ENCODE results near the gene KLF7.
A peak's percentile ranks its signal among the peaks of the same experiment; 100 is the strongest.

The KLF7 gene

GRCh38 chr2:207167099-207167923 is 1.6 kb upstream of the KLF7 start:
- DNase-seq (ENCODE audit: low read depth in 1 of 2, low spot score in 1 of 2) = no peak

- peak in 1 of 2 donors; percentile 48 for DNase-seq (ENCODE audit: low read depth in 1 of 2, low spot score in 1 of 2)
These were observed 776 bp upstream of the KLF7 start for GRCh38 chr2:207166349-207167098.

- peak; percentile 85 to 95 for DNase-seq (ENCODE audit: low read depth in 1 of 2, low spot score in 1 of 2)
These were observed 246 bp upstream of the KLF7 start for GRCh38 chr2:207166039-207166348.

DNA sequence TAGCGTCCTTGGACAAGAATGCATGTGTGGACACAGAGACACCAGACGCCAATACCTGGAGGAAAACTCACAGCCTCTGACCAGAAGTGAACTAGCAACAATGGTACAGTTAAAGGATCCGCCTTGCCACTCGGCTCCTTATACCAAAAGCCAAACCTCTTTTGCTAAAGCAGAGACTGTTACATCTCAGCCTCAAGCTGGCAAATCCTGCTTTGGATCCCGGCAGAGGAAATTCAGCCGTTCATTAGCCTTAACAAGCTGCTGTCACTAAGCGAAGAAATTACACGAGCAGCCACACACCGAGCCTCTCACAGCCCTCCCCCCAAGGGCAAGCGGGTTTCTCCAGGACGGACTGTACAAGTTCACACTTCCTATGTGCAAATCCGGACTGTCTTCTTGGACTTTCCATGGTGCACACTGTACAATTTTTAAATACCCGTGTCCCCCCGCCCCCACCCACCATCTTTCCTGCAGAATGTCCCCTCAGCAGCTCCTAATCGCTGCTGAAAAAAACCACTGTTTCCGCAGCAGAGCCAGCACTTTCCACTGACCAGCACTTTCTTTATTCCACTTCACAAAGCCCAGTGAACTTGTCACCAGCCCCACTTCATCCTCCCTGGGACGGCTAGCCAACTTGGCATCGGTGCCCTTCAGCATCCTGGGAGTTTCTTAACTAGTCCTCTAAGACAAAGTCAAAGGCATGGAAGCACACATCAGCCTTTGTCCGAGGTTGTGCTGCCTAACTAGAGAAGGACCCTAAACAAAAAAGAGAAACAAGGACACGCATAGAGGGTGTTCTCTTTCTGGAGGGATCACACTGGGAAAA is 1.5 kb downstream of the KLF7 start:
- DNase-seq (ENCODE audit: low read depth in 1 of 2, low spot score in 1 of 2) = no peak

- no peak for DNase-seq (ENCODE audit: low read depth in 1 of 2, low spot score in 1 of 2)
These were observed 2.1 kb downstream of the KLF7 start for GRCh38 chr2:207163756-207164005.

- peak in 1 of 2 donors; percentile 30 for DNase-seq (ENCODE audit: low read depth in 1 of 2, low spot score in 1 of 2)
These were observed 2.5 kb downstream of the KLF7 start for GRCh38 chr2:207163053-207163755.

GRCh38 chr2:207162316-207162715 is 3.4 kb downstream of the KLF7 start:
- no peak for DNase-seq (ENCODE audit: low read depth in 1 of 2, low spot score in 1 of 2)

GRCh38 chr2:207161247-207162123 is 4.3 kb downstream of the KLF7 start:
- DNase-seq (ENCODE audit: low read depth in 1 of 2, low spot score in 1 of 2) = no peak

- no peak for DNase-seq (ENCODE audit: low read depth in 1 of 2, low spot score in 1 of 2)
These were observed 5.6 kb downstream of the KLF7 start for GRCh38 chr2:207160115-207160514.

GRCh38 chr2:207159002-207159401 is 6.7 kb downstream of the KLF7 start:
- DNase-seq (ENCODE audit: low read depth in 1 of 2, low spot score in 1 of 2) = no peak

DNA sequence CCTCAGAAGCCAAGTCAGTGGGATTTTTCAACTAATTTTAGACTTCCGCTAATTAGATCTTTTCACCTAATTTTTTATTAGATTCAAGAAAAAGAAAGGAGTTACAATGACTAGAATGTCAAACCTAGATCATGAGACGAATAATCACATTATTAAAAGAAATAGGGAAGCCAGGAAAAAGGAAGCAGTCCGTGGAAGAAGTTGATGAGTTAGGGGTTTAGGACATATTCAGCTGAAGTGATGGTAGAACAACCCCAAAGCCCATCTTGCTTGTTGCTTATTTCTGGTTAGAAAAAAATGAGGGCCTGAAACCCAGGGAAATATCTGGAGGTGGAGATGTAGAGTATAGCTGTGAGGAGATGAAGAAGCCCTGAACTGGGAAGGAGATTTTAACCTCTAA is 8.0 kb downstream of the KLF7 start:
- DNase-seq (ENCODE audit: low read depth in 1 of 2, low spot score in 1 of 2) = no peak

DNA sequence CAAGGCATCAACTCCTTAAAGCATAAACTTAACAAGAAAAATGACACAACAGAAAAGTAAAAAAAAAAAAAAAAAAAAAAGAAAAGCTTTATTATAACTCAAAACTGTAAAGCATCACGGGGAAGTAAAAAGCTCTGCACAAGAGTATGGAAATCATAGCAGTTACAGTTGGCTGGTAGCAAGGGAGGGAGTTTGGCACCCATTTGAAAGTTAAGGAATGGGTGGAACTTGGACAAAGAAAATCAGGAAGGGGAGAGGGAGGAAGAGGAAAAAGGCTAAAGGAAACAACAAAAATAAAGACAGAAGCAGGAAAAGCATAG is 8.6 kb downstream of the KLF7 start:
- no peak for DNase-seq (ENCODE audit: low read depth in 1 of 2, low spot score in 1 of 2)

DNA sequence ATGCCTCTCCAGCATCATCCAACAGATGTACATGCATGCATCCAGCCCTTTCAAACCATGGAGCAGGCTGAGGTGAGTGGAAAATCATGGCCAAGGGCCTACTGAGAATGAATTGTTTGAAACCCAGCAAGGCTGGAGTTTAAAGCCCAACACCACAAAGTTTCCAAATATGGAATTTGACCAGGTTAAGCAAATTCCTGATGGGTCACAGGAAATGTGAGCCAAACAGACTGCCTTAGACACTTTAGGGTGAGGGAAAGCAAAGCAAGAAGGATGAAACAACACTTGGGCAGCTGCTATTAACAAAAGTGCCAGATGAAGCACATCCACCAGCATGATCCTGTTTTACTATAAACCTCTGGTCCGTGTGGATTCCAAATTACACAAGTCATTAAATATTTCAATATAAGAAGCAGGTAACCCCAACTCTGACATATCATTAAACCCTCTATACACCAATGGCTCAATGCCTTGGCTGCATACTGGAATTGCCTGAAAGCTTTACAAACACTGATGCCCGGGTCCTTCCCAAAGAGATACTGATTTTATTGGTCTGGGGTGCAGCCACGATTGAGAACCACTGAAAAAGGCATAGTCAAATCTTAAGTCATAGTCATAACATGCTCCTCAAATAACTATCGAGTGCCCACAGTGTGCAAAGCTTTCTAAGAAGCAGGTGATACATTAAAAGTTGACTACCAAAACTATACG is 9.1 kb downstream of the KLF7 start:
- DNase-seq (ENCODE audit: low read depth in 1 of 2, low spot score in 1 of 2) = no peak

GRCh38 chr2:207155516-207156444 is 10.0 kb downstream of the KLF7 start:
- no peak for DNase-seq (ENCODE audit: low read depth in 1 of 2, low spot score in 1 of 2)

- no peak for DNase-seq (ENCODE audit: low read depth in 1 of 2, low spot score in 1 of 2)
These were observed 10.9 kb downstream of the KLF7 start for GRCh38 chr2:207154556-207155510.

DNA sequence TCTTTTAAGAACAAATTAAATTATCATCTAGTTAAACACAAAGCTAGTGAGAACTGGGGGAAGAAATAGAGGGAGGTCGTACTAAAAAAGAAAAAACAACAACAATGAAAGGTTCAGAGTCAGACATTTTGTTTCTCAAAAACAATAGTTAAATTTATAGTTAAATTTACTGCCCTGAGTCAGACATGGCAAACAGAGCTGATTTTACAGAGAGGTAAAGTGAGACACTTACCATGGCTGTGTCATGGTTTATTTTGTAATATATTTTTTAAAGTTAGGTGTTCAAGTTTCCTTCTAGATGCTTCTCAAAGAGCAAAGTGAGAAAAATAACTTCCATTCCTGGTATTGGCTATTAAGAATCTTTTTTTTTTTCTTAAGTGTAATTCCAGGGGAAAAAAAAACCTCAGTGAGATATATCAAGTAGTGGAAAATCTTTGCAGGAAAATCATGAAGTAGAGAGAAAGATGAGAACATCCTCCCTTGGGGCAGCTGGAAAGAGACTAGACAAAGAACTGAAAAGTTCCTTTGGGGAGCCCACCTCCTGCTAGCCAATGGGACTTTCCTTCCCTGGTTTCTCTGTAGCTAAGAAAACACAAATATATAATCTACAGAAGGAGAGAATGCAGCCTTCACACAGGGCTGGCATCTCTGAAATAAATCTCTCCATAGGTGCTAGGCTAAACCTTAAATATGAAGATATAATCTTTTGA is 12.3 kb downstream of the KLF7 start:
- no peak for DNase-seq (ENCODE audit: low read depth in 1 of 2, low spot score in 1 of 2)

DNA sequence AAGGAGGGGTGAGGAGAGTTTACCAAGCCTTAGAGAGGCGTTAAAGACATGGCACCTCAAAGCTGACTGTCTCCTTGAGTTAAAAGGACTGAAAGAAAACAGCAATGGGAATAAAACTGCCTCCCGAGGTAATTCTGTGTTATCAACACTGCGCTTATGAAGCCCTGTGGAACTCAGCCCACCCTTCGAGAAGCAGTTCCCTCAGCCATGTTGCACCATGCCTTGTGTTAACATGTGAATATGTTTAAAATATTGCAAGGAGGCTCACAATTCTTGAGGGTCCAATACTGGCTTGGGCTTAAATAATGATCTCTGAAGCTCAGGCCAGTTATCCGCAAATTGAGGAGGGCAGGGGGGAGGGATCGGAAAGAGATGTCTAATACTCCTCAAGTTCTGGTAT is 14.7 kb downstream of the KLF7 start:
- DNase-seq (ENCODE audit: low read depth in 1 of 2, low spot score in 1 of 2) = no peak

Measured in activated CD4-positive, alpha-beta T cell treated with anti-CD3 and anti-CD28 coated beads, Interleukin-2, amount 50 U/mL, for 24 hours (primary cell).